HepG2 (cell line): ENCODE measurements around the gene PHF14. TPM values are rescaled to one million over a fixed set of nuclear protein-coding genes. Genes with fewer than 3 reads are reported as not detected.

ENCODE experiments used
- ESRRA ChIP-seq: sonication (generic); formaldehyde crosslinking; IDR thresholded peaks from 2 replicates; pipeline ENCODE4 v1.5.1; 2020; ENCODE audit warnings: mild to moderate bottlenecking, low read depth, missing genetic modification reagents
- HOXA7 ChIP-seq: sonication (generic); formaldehyde crosslinking; IDR thresholded peaks from 2 replicates; pipeline ENCODE4 v1.8.1; 2022; ENCODE audit warnings: mild to moderate bottlenecking, missing genetic modification reagents, moderate library complexity
- KDM4B ChIP-seq: sonication (generic); formaldehyde crosslinking; IDR thresholded peaks from 2 replicates; pipeline ENCODE4 v1.4.0; 2020; ENCODE audit warnings: missing genetic modification reagents
- MIER3 ChIP-seq: IDR thresholded peaks from 2 replicates; pipeline ENCODE4 v1.6.1; 2016; ENCODE audit warnings: missing compliant biosample characterization, borderline replicate concordance
- STAG1 ChIP-seq: sonication (generic); formaldehyde crosslinking; IDR thresholded peaks from 2 replicates; pipeline ENCODE4 v1.4.0; 2020; ENCODE audit warnings: missing genetic modification reagents
- TRAFD1 ChIP-seq: sonication (generic); formaldehyde crosslinking; IDR thresholded peaks from 2 replicates; pipeline ENCODE4 v1.5.1; 2020; ENCODE audit warnings: missing genetic modification reagents, mild to moderate bottlenecking, borderline replicate concordance
- ZNF354B ChIP-seq: sonication (generic); formaldehyde crosslinking; IDR thresholded peaks from 2 replicates; pipeline ENCODE4 v1.8.0; 2022; ENCODE audit warnings: mild to moderate bottlenecking, missing genetic modification reagents
- ZNF670 ChIP-seq: sonication (generic); formaldehyde crosslinking; IDR thresholded peaks from 2 replicates; pipeline ENCODE4 v1.8.0; 2022; ENCODE audit warnings: mild to moderate bottlenecking, missing genetic modification reagents, borderline replicate concordance
- ZNF777 ChIP-seq: sonication (generic); formaldehyde crosslinking; IDR thresholded peaks from 2 replicates; pipeline ENCODE4 v1.4.0; 2020; ENCODE audit warnings: missing genetic modification reagents
- polyA plus RNA-seq, 8 experiments: library from polyadenylated mRNA; depleted of rRNA in 3 of 8; stranded (reverse) in 7 of 8; unstranded in 1 of 8; fragments of >200 nt; fragmentation: Illumina TruSeq in 4 of 8; extraction: Trizol in 4 of 8; gene quantifications; 2 replicates each; pipeline versions ENCODE4 v1.2.1 to v1.2.3, GENCODE V29; 2011 to 2016; ENCODE audit warnings: low read depth in 4 of 8, missing spikeins in 1 of 8, mixed read lengths in 1 of 8; ENCODE audit not compliant: insufficient read depth in 1 of 8
- total RNA-seq, 5 experiments: library from RNA; depleted of rRNA; stranded (reverse); fragments of >200 nt; fragmentation: Illumina TruSeq; extraction: Trizol; gene quantifications; 2 replicates each; pipeline ENCODE4 v1.2.3, GENCODE V29; 2016; ENCODE audit warnings: low read depth in 1 of 5
- TF ChIP-seq, protein P1 (sequence below): sonication (generic); formaldehyde crosslinking; IDR thresholded peaks from one replicate; pipeline ENCODE4 v1.5.1; 2020; ENCODE audit warnings: mild to moderate bottlenecking, missing genetic modification reagents; ENCODE audit errors: not compliant biosample characterization

The PHF14 gene
- total and polyA plus RNA-seq, 2 of the 13 experiments (the other 11 are each of a cell fraction or from before 2014, with no cell fraction given): 18.9 to 68.7 TPM

DNA sequence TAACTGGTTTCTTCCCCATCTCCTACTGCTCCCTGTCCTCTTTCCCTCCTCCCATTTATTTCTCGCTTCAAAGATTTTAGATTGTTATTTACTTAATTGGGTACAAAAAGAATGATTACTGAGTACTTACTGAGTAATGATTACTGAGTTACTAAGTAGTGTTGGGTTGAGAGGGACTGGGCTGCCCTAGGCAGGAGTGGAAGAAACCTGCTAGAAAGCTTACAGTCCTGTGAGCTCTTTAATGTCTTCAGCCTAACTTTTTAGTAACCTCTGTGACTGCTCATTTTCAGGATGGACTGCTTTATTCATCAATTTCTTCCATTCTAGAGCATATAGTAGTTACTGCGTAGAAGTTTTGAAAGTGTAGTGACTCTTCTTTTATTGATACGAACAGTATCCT is 7.6 kb downstream of the PHF14 start (continued):
- TF ChIP-seq, protein P1, sequence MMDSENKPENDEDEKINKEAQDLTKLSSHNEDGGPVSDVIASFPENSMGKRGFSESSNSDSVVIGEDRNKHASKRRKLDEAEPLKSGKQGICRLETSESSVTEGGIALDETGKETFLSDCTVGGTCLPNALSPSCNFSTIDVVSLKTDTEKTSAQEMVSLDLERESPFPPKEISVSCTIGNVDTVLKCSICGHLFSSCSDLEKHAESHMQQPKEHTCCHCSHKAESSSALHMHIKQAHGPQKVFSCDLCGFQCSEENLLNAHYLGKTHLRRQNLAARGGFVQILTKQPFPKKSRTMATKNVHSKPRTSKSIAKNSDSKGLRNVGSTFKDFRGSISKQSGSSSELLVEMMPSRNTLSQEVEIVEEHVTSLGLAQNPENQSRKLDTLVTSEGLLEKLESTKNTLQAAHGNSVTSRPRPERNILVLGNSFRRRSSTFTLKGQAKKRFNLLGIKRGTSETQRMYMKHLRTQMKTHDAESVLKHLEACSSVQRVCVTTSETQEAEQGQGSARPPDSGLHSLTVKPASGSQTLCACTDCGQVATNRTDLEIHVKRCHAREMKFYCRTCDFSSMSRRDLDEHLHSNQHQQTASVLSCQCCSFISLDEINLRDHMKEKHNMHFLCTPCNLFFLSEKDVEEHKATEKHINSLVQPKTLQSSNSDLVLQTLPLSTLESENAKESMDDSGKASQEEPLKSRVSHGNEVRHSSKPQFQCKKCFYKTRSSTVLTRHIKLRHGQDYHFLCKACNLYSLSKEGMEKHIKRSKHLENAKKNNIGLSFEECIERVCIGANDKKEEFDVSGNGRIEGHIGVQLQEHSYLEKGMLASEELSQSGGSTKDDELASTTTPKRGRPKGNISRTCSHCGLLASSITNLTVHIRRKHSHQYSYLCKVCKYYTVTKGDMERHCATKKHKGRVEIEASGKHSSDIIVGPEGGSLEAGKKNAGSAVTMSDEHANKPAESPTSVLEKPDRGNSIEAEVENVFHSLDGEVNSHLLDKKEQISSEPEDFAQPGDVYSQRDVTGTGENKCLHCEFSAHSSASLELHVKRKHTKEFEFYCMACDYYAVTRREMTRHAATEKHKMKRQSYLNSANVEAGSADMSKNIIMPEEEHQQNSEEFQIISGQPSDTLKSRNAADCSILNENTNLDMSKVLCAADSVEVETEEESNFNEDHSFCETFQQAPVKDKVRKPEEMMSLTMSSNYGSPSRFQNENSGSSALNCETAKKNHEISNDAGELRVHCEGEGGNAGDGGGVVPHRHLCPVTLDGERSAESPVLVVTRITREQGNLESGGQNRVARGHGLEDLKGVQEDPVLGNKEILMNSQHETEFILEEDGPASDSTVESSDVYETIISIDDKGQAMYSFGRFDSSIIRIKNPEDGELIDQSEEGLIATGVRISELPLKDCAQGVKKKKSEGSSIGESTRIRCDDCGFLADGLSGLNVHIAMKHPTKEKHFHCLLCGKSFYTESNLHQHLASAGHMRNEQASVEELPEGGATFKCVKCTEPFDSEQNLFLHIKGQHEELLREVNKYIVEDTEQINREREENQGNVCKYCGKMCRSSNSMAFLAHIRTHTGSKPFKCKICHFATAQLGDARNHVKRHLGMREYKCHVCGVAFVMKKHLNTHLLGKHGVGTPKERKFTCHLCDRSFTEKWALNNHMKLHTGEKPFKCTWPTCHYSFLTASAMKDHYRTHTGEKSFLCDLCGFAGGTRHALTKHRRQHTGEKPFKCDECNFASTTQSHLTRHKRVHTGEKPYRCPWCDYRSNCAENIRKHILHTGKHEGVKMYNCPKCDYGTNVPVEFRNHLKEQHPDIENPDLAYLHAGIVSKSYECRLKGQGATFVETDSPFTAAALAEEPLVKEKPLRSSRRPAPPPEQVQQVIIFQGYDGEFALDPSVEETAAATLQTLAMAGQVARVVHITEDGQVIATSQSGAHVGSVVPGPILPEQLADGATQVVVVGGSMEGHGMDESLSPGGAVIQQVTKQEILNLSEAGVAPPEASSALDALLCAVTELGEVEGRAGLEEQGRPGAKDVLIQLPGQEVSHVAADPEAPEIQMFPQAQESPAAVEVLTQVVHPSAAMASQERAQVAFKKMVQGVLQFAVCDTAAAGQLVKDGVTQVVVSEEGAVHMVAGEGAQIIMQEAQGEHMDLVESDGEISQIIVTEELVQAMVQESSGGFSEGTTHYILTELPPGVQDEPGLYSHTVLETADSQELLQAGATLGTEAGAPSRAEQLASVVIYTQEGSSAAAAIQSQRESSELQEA: no peak
- no peak for TF ChIP-seq STAG1 (CRISPR knock-in tag)
- TF ChIP-seq ESRRA (CRISPR knock-in tag): no peak
- TF ChIP-seq ZNF777 (CRISPR knock-in tag): no peak
- TF ChIP-seq KDM4B: no peak
- TF ChIP-seq MIER3: no peak
- TF ChIP-seq HOXA7 (CRISPR knock-in tag): no peak
- TF ChIP-seq ZNF670 (CRISPR knock-in tag): no peak
- TF ChIP-seq ZNF354B (CRISPR knock-in tag): no peak
- no peak for TF ChIP-seq TRAFD1
- TF ChIP-seq, all 625 proteins: peak for 0
